Measurements from ENCODE around the gene CEP350.

The CEP350 gene

DNA sequence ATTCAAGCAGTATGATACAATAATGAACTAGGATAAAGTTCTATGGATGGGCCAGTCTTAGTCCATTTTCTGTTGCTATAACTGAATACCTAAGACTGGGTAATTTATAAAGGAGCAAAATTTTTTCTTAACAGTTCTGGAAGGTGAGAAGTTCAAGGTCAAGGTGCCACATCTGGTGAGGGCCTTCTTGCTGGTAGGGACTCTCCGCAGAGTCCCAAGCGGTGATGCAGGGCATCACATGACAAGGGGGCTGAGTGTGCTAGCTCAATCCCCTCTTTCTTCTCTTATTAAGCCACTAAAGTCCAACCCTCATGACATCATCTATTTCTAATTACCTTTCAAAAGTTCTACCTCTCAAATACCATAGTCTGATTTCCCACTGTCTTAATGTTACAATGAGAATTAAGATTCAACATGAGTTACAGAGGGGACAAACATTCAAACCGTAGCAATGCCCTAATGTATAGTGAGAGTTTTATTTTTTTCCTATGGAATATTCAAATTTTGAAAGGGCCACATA, 107.9 kb downstream of the CEP350 start:
- H3K4me2 ChIP-seq (ENCODE audit: low read length), result no peak overlapping the region
- no peak for TF ChIP-seq EZH2 (IDR thresholded peaks at IDR 0.05; ENCODE audit: borderline replicate concordance, low read length)
- TF ChIP-seq, protein P1, sequence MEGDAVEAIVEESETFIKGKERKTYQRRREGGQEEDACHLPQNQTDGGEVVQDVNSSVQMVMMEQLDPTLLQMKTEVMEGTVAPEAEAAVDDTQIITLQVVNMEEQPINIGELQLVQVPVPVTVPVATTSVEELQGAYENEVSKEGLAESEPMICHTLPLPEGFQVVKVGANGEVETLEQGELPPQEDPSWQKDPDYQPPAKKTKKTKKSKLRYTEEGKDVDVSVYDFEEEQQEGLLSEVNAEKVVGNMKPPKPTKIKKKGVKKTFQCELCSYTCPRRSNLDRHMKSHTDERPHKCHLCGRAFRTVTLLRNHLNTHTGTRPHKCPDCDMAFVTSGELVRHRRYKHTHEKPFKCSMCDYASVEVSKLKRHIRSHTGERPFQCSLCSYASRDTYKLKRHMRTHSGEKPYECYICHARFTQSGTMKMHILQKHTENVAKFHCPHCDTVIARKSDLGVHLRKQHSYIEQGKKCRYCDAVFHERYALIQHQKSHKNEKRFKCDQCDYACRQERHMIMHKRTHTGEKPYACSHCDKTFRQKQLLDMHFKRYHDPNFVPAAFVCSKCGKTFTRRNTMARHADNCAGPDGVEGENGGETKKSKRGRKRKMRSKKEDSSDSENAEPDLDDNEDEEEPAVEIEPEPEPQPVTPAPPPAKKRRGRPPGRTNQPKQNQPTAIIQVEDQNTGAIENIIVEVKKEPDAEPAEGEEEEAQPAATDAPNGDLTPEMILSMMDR (IDR thresholded peaks at IDR 0.05; ENCODE audit: low read length), result no peak
- no peaks in the 10 kb centered on the region for H3K27me3 ChIP-seq (ENCODE audit: insufficient read depth, low read length)
- no peaks in the 10 kb centered on the region for H3K9me3 ChIP-seq (ENCODE audit: low read length)
- H4K20me1 ChIP-seq (ENCODE audit: insufficient read depth, low read length), result no peaks in the 10 kb centered on the region
- H3K4me3 ChIP-seq (ENCODE audit: low read depth, low read length, poor library complexity, severe bottlenecking), result no peak overlapping the region
- H3K27ac ChIP-seq (ENCODE audit: low read depth, low read length, poor library complexity, severe bottlenecking), result no peak overlapping the region
- H3K9ac ChIP-seq (ENCODE audit: low read length), result no peak overlapping the region
- no peaks in the 10 kb centered on the region for H3K79me2 ChIP-seq (ENCODE audit: insufficient read depth, low read length)
- no peaks in the 10 kb centered on the region for H3K4me1 ChIP-seq (ENCODE audit: insufficient read depth, low read length, severe bottlenecking)
- H3K9me2 ChIP-seq (ENCODE audit: low read depth, low read length), result no peaks in the 10 kb centered on the region
- no peak overlapping the region for H2AFZ ChIP-seq (ENCODE audit: low read length)
- H3K36me3 ChIP-seq (ENCODE audit: insufficient read depth, low read length), result peaks cover 73% of the 10 kb centered on the region
- H3F3A ChIP-seq (ENCODE audit: insufficient read depth, low read length), result no peaks in the 10 kb centered on the region

DNA sequence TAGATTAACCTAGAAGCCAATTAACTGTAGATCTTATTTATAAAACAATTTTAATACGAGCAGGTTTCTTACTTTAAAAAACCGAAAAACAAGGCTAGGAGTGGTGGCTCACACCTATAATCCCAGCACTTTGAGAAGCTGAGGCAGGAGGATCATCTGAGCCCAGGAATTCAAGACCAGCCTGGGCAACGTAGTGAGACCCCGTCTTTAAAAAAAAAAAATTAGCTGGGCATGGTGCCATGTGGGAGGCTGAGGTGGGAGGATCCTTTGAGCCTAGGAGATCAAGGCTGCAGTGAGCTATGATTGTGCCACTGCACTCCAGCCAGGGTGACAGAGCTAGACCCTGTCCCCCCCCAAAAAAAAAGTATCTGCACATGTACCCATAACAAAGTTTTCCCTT, 110.8 kb downstream of the CEP350 start:
- TF ChIP-seq, protein P1 (IDR thresholded peaks at IDR 0.05; ENCODE audit: low read length), result no peak
- no peak for TF ChIP-seq EZH2 (IDR thresholded peaks at IDR 0.05; ENCODE audit: borderline replicate concordance, low read length)
- Histone ChIP-seq H3K9me2 (ENCODE audit: low read depth, low read length) (no peaks in the 10 kb centered on the region), H3K36me3 (ENCODE audit: insufficient read depth, low read length) (peaks cover 80% of the 10 kb centered on the region), H3F3A (ENCODE audit: insufficient read depth, low read length) (no peaks in the 10 kb centered on the region), H2AFZ (ENCODE audit: low read length) (no peak overlapping the region), H3K9ac (ENCODE audit: low read length) (no peak overlapping the region), H3K4me2 (ENCODE audit: low read length) (no peak overlapping the region), H3K79me2 (ENCODE audit: insufficient read depth, low read length) (no peaks in the 10 kb centered on the region), H3K4me1 (ENCODE audit: insufficient read depth, low read length, severe bottlenecking) (no peaks in the 10 kb centered on the region), H4K20me1 (ENCODE audit: insufficient read depth, low read length) (no peaks in the 10 kb centered on the region), H3K27me3 (ENCODE audit: insufficient read depth, low read length) (no peaks in the 10 kb centered on the region), H3K27ac (ENCODE audit: low read depth, low read length, poor library complexity, severe bottlenecking) (no peak overlapping the region), H3K9me3 (ENCODE audit: low read length) (no peaks in the 10 kb centered on the region), H3K4me3 (ENCODE audit: low read depth, low read length, poor library complexity, severe bottlenecking) (no peak overlapping the region)

DNA sequence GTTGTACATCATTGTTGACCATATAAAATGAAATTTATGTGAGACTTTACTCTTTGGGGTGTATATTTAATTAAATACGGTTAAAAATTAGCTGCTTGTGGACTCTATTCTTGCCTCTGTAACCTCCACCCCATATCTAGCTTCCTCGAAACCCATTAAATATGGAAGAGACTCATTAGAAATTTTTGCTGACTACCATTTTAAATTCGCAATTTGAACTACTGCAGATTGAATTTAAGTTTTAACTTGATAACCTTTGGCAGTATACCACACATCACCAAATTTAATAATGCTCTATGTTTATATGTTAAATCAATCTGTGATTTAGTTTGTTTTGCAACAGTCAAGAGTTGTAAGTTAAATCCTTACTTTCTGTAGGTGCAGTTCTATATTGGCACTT, 111.5 kb downstream of the CEP350 start:
- no peak overlapping the region for H3K9ac ChIP-seq (ENCODE audit: low read length)
- no peak overlapping the region for H3K27ac ChIP-seq (ENCODE audit: low read depth, low read length, poor library complexity, severe bottlenecking)
- TF ChIP-seq, protein P1 (IDR thresholded peaks at IDR 0.05; ENCODE audit: low read length), result no peak
- no peak for TF ChIP-seq EZH2 (IDR thresholded peaks at IDR 0.05; ENCODE audit: borderline replicate concordance, low read length)
- H3K36me3 ChIP-seq (ENCODE audit: insufficient read depth, low read length), result peaks cover 78% of the 10 kb centered on the region
- H3K27me3 ChIP-seq (ENCODE audit: insufficient read depth, low read length), result no peaks in the 10 kb centered on the region
- H3K9me2 ChIP-seq (ENCODE audit: low read depth, low read length), result no peaks in the 10 kb centered on the region
- H3K4me1 ChIP-seq (ENCODE audit: insufficient read depth, low read length, severe bottlenecking), result no peaks in the 10 kb centered on the region
- no peak overlapping the region for H2AFZ ChIP-seq (ENCODE audit: low read length)
- no peak overlapping the region for H3K4me3 ChIP-seq (ENCODE audit: low read depth, low read length, poor library complexity, severe bottlenecking)
- no peak overlapping the region for H3K4me2 ChIP-seq (ENCODE audit: low read length)
- H3F3A ChIP-seq (ENCODE audit: insufficient read depth, low read length), result no peaks in the 10 kb centered on the region
- H4K20me1 ChIP-seq (ENCODE audit: insufficient read depth, low read length), result no peaks in the 10 kb centered on the region
- H3K9me3 ChIP-seq (ENCODE audit: low read length), result no peaks in the 10 kb centered on the region
- no peaks in the 10 kb centered on the region for H3K79me2 ChIP-seq (ENCODE audit: insufficient read depth, low read length)
